Activated CD8-positive, alpha-beta memory T cell treated with anti-CD3 and anti-CD28 coated beads, Interleukin-2, amount 50 U/mL, for 24 hours (primary cell): ENCODE data around the gene GORASP1.

Source experiments
- DNase-seq: peaks from one replicate; pipeline ENCODE4 v3.0.0-alpha.2; 2020; ENCODE audit errors: extremely low read depth

GORASP1 gene

GRCh38 chr3:39102504-39103323, 4.7 kb downstream of the GORASP1 start:
- no peak for DNase-seq

DNA sequence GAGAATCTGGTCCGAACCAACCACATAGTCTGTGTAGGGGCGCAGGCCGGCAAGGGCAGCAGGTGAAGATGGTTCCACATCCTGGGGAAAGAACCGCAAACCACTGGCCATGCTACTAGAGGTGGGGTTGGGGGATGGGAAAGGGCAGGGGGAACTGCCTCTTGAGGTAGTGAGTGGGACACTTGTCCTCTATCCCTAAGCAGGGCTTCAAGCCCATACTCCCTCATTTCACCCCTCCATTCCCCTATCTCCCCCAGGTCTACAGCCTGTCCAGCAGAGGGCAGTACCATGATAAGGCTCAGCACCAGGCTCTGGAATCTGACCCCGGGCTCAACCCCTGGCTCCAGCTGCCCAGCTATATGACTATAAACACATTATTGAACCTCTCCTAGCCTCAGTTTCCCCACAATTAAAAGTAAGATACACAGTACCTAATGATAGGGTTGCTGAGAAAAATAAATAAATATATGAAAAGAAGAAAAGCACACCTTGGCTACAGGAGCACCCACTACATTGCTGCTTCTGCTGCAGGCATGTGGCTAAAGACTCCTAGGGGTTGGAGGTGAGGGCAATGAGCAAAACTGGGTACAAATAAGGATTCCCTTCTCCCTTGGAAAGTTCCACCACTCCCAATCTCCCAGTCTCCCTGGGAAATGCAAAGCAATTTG, 6.3 kb downstream of the GORASP1 start:
- no peak for DNase-seq

- DNase-seq = no peak
Measured at GRCh38 chr3:39100500-39100886, 6.9 kb downstream of the GORASP1 start.

DNA sequence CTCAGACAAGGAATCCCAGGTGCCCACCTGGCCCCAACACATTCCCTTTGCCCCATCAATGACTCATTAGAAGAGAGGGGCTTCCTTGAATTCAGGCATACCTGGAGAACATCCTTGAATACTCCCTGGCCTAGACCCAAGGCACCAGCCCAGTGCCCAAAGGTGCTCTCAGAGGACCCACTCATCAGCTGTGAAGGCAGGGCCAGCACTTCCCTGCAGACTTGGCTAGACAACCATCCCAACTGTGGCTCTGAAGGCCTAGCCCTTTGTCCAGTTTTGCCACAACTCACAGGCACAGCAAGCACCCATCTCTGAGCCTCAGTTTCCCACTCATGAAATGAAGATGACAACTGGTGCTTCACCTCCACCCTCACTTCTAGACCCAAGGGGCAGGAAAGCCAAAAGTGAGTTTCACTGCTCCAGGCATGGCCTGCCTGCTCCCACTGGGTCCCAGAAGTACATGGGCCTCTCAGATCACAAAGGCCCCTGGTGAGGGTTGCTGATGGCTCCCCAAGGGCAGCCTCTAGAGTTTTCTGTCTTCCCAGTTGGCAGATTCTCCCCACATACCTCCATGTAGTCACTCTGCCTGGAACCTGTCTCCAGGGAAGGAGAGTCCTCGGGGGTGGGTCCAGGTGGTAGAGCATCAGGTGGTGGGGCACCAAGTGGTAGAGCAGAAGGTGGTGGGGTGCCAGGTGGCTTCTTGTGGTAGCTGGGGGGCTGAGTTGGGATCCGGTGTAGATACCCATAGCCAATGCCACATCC, 7.5 kb downstream of the GORASP1 start:
- DNase-seq = no peak

DNA sequence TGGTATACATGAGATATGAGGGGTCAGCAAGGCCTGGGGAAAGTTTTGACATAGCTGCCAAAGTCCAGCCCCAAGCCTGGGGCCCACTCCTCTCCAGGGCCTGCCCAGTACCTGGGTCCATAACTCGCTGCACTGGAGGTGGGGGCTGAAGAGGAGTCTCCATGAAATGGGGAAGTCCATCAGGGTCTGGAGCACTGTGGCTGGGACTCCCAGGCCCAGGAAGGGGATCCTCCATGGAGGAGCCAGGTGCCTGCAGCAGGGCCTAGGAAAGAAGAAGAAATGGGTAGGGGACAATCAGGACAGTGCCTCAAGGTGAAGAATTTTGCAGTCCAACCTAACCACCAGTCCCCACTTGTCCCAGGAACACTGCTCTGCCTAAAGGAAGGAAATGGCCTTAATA, 8.2 kb downstream of the GORASP1 start:
- DNase-seq = no peak

DNA sequence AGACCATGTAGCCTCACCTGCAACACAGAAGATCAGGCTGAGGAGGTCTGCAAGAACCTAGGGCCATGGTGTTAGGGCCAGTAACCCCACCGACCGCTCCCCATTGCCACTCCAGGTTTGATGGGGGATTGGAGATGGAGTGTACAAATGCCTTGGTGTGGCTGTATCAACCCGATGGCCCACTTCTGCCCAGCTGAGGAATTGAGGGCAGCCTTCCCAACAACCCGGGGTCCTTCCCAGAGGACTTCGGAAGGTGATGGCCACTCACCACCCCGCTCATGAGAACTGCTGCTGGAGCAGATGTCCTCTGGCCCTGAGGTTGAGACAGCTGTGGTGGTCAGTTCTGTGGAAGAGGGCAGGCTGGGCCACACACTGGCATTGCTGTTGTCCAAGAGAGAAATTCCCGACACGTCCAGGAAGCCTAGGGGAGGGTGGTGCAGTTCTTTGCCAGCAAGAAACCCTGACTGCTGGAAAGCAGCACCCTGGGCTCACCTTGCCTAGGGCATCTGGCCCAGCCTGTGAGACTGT, 8.9 kb downstream of the GORASP1 start:
- DNase-seq = no peak

GRCh38 chr3:39097716-39098472, 9.5 kb downstream of the GORASP1 start:
- no peak for DNase-seq

DNA sequence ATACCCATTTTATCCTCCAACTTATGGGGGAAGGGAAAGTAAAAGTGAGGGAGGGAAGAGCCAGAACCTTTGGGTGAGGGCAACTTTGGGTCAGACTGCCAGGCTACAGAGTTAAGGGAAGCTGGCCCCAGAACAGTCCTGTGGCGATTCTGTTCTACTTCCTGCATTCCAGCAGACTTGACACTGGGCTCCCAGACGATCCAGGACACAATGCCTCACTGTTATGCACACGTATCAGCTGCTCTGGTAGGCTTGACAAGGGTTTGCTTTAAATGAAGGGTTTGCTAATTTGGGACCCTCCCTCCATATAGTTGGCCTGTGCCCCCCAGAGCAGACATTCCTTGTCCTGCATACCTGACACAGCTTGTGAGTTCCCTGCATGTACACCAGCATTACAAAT, 10.7 kb downstream of the GORASP1 start:
- DNase-seq = no peak

GRCh38 chr3:39095778-39096177, 11.6 kb downstream of the GORASP1 start:
- no peak for DNase-seq

DNA sequence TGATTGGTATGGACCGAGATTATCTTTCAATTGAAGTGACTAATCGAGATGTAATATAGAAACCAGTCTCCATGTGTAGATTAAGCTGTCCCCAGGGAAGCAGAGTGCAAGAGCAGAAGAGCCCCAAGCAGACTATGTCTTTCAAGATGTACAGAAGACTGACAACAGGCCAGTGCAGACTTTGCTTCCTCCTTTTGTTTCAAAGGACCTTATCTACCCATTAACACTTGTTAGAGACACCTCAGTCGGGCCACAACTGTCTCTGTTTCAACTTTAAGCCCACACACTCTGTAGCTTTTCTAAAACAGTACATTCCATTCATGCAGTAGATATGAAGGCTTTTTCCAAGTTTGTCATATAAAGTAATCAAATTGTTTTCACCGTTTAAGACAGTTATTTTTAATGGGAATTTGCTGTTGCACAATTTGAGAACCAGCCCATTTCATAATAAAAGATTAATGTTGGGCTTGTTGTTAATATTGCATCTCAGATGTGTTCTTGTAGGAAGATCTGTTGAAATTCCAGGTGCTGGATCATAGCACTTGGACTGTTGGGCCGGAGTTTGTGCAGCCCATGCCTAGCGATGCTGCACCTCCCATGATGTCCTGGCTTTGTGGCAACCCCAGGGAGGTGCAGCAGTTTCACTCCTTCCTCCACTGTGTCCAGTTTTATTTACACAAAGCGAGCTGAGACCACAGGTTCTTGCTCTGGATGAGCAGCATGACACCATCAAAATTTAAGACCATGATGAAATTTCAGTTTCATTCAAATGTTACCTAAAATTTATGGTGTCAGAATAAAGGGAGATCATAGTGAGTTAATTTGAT, 12.4 kb downstream of the GORASP1 start:
- no peak for DNase-seq

GRCh38 chr3:39090922-39091321, 16.5 kb downstream of the GORASP1 start:
- no peak for DNase-seq

GRCh38 chr3:39088889-39089288, 18.5 kb downstream of the GORASP1 start:
- no peak for DNase-seq

DNA sequence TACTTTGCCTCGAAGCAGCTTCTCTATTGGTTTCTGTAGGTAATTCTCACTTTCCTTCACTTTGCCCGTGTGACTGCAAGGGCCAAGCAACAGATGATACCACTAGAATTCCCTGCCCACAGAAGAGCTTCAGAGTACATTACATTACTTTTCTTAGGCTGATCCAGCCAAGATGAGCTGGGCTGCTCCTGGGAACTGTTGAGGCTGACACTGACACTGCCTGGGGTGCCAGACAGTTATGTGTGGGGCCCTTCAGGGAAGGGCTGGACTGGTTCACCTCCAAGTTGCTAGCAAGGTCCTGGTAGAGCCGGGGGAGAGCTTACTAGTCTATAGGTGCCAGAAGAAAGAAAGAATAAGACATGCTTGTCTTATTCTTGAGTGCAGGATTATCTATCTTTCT, 19.0 kb downstream of the GORASP1 start:
- DNase-seq = no peak

GRCh38 chr3:39086144-39086543, 21.3 kb downstream of the GORASP1 start:
- DNase-seq = no peak

- no peak for DNase-seq
Measured at GRCh38 chr3:39082666-39083313, 24.6 kb downstream of the GORASP1 start.

DNA sequence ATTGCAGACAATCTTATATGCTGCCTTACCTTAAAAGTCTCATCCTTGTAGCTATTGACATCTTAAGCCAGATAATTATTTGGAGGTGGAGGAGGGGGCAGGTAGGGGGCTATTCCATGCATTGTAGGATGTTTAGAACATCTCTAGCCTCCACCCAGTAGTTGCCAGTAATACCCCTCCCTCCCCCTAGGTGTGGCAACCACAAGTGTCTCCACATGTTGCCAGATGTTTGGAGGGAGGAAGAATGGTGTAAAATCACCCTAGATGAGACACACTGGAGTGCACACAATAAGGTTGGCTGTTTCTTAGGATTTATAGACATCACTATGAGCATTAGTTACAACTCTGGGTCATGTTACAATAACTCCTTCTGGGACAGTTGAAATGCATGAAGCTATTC, 27.4 kb downstream of the GORASP1 start:
- no peak for DNase-seq

GRCh38 chr3:39079530-39079929, 27.9 kb downstream of the GORASP1 start:
- no peak for DNase-seq

DNA sequence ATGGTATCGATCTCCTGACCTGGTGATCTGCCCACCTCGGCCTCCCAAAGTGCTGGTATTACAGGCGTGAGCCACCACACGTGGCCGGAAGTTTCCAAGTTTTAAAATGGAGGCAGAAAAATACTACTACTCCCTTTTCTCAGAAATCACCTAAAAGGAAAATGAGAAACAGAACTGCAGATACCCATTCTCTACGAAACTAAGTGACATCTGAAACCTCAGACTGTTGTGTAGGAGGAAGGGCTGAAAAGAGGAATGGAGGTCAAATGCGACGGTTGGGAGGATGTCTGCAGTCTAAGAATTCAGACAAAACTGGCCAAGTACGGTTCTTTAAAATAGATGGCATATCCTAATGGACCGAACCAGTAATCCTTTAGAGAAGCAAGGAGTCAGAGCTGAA, 31.5 kb downstream of the GORASP1 start:
- DNase-seq = no peak

- DNase-seq = no peak
Measured at GRCh38 chr3:39068556-39068955, 38.9 kb downstream of the GORASP1 start.

DNA sequence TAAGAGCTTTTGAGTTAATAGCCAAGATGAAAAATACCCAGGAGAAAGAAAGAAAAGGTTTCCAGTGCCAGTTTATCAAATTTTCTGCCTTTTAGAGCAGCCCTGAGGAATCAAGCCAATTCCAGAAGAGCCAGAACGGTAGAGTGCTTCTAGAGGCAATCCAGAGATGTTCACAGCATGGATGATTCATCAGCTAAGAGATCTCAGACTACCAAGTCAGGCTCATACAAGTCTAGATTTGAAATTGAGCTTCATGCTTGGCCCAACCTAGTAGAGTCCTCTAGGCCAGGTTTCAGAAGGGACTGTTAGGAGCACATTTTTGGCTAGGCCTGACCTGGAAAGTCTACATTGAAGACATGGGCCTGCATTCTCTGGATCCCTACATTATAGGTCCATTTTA, 40.1 kb downstream of the GORASP1 start:
- no peak for DNase-seq
